GM19438 (cell line): ENCODE results near the gene FARP1.

ENCODE experiments used
- ATAC-seq: cut with Tn5 transposase; IDR thresholded peaks from one replicate; pipeline ENCODE4 v1.9.1; 2021; ENCODE audit warnings: low read depth; ENCODE audit not compliant: unreplicated experiment

FARP1 gene

DNA sequence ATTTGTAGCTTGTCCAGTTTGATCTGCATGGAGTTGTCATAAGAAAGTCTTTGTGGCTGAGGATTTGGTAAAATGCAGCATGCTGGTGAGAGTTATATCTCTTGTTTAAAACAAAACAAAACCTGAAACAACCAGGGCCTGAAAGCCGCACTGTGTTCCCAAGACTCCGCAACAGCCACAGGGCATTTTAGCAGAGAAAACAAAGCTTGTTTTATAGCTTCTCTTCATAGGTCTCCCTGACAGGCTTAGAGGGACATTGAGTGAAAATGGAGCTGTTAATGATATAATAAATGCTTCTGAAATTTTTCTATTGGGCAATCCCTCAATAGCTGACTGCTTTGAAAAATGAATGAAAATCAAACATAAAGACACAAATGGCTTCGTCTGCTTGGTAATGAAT is 182.8 kb downstream of the FARP1 start:
- no peak for ATAC-seq

DNA sequence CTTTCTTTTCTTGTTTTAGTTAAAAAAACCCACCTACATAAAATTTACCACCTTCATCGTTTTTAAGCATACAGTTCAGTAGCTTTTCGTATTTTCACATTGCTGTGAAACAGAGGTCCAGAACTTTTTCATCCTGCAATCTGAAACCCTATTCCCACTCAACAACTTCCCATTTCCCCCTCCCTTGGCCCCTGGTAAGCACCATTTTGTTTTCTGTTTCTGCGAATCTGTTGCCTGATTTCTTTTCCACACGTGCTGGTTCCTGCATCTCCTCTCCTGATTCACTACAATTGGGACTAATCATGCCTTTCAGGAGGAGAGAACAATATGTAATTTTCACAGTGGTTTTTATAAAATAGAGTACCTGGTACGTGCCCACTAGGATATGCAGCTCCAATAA is 183.4 kb downstream of the FARP1 start:
- no peak for ATAC-seq

DNA sequence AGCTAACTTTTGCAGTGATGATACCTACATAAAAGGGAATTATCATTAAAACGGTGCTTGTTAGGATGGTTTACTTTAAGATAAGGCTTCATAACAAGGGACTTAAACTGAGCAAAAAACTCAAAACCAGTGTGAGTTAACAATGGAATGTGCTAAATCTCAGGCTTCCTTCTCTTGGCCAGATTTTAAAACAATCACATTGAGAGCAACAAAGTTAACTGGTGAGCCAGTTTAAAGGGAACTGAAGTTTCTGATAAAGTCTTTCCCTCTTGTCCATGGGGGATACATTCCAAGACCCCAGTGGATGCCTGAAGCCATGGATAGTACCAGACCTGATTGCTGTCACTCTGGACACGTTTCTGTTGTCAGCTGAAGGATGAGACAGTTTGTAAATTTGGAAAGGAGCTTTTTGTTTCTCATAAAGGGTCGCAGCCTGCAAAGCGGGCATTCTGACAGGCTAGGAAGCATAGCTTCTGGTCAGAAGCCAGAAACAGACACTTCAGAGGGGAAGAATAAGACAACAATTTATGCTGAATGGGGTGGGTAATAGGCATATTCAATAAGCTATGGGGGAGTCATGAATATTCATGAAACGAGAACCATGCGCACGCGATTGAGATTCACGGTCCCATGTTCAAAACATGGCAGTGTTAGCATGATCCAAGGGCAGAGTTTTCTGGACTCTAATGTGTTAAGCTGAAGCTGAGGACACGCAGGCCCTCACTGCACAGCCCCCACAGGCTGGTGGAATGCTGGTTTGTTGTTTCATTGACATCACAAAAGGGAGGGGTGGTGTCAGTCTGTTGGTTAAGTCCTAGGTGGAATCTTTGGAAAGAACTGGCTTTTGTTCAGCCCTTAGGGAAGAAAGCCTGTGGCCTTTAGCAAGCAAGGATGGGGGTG is 184.7 kb downstream of the FARP1 start:
- ATAC-seq, result no peak

DNA sequence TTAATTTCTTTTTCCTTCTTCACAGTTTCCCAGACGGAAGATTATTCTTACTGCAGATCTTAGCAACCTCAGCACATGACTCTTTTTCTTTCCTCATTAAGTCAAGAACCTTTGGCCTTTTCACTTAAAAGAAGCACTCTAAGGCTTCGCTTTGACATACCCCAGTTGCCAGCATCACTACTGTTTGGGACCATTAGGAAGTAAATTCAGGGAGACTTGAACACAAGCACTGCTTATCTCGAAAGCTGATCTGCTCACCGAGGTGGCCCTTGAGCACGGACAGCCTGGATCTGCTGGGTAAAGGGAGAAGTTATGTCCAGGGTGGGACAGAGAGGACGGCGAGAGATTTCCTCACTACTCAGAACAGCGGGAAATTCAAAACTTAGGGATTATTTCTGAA is 185.6 kb downstream of the FARP1 start:
- ATAC-seq, result no peak

DNA sequence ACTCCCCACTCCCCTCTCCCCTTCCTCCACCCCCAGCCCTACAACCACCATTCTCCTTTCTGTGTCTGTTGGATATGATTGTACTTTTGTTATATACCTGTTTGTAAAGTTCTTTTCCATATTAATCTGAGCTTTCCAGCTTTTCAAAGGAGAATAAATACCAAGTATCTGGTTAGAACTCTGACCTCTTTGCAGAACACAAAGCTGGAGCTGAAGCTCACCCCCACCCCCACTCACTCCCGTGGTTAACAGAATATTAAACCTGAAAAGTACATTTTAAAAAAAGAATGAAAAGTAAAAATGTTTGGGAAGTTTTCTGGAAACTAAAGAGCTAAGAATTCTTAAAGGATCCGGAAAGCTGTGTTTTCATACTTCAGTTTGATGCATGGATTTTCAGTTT is 189.3 kb downstream of the FARP1 start:
- no peak for ATAC-seq

DNA sequence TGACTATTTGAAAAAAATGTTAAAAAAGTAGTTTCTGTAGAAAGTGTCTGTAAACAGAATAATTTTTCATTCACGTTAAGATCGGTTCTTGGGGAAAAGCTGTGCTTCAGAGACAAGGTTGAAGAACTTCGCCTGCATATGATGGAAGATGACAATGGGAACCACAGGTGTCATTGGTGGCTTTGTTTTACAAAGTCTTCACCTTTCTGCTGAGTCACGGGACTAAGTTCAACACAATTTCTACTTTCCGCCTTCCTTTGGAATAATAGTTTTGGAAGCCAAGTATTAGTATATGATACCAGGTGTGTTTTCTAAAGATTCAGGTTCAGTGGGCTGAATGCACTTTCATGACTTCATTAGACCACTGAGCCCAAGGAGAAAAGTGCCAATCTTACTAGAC is 189.8 kb downstream of the FARP1 start:
- ATAC-seq, result no peak

DNA sequence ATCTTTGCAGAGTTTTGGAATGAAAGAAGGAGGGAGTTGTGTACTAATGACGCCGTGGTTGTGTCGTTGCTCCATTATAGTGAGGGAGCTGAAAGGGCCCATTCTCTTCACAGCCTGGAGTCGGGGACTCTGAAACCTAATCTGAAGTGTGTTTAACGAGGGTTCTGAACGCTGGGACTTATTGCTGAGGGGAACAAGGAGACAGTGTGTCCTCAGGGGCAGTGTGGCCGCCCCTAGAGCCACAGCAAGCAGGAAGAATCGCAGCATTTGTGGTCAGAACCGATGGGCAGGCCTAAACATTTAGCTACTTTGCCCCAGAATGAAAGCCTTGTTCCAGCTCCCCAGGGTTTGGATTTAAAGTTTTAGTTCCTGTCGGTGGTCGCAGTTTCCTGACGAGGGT is 190.6 kb downstream of the FARP1 start:
- ATAC-seq, result no peak

DNA sequence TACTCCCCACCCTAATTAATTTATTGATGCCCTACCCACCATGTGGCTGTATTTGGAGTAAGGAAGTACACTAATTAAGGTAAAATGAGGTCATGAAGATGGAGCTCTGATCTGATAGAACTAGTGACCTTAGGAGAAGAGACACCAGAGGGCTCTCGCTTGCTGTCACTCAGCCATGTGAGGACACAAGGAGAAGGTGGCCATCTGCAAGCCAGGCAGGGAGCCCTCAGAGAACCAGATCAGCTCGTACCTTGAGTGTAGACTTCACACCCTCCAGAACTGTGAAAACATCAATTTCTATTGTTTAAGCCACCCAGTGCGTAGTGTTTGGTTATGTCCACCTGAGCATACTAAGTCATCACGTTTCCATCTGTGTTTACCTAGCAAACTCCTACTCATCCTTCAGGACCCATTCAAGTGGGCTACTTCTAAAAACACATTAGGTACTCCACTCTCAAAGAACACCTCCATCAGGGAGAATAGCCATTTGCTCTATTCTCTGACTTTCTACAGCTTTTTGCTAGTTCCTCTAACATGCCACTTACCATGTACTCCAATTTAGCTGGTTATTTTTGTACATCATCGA is 191.8 kb downstream of the FARP1 start:
- ATAC-seq, result no peak

DNA sequence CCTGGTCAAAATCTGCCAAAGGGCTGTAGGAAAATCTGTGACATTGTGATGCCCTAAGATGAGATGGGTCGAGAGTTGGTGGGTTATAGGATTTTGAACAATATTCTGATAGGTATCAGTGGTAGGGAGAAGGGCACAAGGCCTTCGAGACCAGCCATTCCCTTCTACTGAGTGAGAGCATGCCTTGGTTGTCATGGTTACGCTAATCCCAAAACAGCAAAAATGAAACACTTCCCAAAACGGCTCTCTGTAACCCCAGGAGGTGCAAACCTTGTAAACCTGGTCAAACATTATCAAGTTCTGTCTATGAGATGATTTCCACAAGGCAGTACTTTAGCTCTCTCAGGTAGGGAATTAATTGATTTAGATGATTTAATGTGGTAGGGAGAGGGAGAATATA is 192.8 kb downstream of the FARP1 start:
- ATAC-seq, result no peak

DNA sequence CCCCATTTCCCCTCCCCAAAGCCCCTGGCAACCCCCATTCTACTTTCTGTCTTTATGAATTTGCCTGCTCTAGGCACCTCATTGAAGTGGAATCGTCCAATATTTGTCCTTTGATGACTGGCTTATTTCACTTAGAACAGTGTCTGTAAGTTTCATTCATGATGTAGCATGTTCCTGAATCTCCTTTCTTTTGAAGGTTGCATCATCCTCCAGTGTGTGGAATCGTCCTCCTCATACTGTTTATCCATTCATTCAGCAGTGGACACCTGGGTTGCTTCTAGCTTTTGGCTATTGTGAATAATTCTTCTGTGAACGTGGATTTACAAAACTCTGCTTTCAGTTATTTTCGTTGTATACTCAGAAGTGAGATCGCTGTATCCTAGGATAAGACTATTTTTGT is 195.4 kb downstream of the FARP1 start:
- no peak for ATAC-seq

DNA sequence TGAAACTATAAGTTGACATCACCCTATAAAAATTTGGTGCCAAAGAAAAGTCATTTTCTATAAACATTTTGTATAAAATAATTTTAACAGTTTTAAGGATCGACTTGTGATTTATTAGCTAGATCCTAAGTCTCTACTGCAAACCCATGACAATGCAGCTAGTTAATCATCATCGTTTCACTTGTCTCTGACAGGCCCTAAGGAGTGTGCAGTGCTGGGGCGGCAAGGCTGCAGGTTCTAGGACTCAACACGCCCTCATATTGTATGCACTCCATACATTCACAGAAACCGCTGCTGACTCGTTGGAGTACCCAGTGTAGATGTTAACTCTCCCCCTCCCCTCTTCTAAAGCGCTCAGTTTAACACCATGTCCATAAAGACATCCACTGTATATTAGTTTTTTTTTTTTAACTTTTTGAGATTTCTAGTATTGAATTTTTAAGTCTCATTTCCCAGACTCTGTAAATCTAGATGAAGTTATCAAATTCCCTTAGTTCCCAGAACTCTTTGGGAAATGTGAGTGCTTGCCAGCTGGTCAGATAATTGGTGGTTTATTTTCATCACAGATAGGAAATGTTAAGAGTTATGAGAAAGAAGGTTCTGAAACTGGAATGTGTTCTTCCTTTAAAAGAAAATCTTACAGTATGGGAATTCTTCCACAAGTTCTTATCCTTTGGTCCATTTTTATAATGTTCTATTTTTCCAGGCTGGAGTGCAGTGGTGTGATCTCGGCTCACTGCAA is 197.0 kb downstream of the FARP1 start:
- no peak for ATAC-seq

DNA sequence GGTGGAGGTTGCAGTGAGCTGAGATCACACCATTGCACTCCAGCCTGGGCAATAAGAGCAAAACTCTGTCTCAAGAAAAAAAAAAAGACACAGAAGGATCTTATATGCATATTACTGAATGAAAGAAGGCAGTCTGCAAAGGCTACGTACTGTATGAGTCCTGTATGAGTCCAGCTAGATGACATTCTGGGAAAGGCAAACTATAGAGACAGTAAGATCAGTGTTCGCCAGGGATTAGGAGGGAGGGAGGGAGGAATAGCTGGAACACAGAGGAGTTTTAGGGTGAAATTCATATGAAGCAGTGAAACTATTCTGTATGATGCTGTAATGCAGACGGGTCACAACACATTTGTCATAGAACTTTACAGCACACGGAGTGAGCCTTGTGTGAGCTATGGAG is 200.1 kb downstream of the FARP1 start:
- ATAC-seq, result no peak

DNA sequence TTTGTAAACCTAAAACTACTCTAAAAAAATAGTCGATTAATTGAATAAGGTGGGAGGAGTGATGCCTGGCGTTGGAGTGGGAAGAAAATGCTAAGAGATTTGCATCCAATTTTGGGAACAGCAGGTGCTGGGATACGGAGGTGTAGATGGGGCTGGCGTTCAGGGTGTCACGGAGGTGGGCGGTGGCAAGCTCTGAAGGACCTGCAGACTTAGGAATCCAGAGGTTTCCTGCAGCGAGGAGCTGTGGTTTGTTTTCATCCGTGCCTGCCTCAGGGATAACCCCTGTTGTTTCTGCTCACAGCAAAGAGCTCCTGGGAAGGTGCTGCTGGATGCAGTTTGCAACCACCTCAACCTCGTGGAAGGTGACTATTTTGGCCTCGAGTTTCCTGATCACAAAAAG is 200.6 kb downstream of the FARP1 start:
- no peak for ATAC-seq

DNA sequence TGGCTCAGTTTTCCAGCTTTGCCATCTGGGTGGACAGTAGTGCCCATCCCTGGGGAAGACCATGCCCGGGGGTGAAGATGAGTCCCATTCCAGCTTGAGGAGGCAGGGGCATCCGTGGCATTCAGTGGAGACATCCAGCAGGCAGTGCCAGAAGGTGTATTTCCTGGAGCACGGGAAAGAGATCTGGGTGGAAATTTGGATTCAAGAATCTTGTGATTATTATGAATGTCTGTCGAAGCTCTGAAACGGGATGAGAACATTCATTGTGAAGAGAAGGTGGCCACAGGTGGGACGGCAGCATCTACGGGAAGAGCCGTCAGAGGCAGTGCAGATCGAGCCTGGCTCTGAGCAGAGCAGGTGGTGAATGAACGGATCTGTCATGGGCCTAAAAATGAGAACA is 201.5 kb downstream of the FARP1 start:
- no peak for ATAC-seq

DNA sequence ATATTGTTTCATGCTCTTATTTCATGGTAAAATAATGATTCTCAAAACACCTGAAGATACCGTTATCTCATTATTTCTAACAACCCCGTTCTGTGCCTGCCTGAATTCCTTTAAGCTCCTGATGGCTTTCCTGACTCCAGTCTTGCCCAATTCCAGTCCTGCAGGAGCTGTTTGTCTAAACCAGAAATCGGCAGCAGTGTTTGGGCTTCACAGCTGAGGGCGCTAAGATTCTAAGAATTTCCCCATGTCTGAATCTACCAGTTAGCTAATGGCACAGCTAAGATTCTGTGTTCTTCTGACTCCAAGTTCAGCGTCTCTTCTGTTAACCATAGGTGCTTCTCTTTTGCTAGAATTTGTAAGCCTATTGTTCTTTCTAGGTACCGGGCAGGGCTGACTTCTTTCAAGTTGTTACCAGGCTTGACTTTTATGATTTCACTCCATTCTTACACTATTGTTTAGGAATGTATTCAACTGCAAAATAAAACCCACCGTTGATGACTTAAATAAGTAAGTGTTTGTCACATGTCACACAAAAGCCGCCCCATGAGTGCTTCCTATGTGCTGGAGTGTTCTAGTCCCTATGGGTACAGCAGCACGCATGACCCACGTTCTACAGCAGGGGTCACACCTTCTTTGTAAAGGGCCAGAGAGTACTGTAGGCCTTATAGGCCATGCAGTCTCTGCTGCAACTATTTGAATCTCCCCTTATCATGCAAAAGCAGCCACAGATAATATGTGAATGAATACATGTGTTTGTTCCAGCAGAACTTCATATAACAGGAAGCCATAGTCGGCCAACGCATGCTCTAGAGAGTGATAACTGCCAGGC is 202.4 kb downstream of the FARP1 start:
- no peak for ATAC-seq

DNA sequence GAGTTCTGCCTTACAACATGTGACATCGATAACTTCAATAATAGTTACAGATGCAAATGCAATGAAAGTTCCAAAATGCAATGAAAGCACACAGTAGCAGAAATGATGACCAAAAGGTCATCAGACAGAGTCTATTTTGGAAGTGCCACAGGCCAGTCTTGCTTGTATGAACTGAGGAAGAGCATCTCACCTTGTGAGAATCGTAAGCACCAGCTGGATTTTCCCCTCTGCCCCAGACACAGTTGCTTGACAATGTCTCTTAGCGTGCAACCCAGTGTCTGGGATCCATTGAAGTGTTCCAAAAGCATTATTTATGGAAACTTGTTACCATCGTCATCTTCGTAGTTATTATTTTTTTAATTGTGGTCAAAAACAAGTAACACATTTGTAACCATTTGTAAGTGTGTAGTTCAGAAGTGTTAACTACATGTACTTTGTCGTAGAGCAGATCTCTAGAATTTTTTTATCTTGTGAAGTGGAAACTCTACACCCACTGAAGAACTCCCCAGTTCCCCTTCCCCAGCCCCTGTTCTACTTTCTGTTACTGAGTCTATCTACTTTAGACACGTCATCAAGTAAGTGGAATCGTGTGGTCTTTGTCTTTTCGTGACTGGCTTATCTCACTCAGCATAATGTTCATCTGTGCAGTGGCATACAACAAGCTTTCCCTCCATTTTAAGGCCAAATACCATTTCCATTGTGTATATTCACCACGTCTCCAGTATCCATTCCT is 204.2 kb downstream of the FARP1 start:
- ATAC-seq, result no peak

DNA sequence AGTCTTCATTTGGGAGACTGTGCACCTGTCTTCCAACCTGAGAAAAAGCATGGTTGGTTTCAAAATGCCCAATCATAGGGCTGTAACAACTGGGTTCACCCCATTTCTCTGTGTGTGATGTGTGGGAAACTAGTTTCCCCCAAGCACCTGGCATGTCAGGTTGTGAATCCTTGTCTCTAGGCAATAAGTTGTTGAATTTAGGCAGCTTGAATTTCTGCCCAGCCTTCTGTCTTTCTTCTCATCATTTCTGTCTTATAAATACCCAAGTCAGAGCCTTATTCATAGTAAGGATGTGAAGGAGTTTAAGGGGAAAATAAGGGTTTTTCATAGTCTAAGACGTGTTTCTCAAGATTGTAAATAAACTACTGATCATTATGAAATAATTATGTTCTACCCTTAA is 204.9 kb downstream of the FARP1 start:
- ATAC-seq, result no peak

DNA sequence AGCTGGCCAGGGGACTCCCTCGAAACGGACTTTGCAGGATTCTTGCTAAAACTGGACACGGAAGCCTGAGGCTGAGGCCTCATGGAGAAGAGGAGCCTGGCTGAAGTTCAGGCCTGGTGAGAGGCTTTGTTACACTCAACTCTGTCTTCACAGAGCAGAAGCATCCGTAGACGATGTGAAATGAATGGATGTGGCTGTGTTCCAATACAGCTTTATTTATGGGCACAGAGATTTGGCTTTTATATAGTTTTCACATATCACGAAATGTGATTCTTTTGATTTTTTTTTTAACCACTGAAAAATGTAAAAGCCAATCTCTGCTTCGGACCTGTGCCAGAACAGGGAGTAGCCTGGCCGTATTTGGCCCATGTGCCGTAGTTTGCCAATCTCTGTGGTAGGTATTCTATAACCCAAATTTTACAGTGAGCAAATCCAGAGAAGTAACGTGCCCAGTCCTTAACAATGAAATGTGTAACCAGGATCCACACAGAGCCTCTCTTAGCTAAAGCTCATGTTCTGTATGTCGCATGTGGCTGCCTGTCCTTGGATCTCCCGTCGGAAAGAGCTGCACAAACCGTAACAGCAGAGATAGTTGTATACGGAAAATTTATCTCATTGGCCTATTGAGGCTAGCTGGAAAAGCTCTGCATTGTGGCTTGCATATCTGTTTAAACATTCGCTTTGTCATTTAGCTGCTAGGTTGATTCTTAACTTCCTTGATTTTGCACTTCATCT is 205.7 kb downstream of the FARP1 start:
- no peak for ATAC-seq

DNA sequence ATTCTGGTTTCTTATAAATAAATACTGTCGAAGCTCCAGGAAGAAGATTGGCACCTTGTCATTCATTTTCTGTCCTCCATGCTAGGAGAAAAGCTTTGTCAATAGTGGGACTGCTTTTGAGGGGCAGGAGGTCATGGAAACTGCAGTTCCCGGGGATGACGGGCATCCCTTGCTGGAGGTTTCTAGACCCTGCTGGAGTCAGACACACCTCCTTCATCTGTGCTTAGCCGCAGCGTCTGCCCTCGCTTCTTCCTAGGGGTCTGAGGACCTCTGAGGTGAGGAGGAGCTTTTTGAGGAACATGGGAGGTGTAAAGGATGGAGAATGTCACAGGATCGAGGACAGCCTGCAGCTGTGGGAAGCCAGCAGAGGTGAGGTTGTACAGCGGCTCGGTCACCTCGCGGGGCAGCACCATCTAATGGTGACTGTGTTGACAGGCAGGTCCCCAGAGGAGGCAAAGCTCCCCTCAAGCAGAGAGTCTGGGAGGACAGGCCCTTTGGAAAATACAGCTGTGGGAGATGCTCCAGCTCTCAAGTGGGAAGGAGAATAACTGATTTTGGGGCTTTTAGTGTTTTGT is 206.9 kb downstream of the FARP1 start:
- no peak for ATAC-seq
